Cortex of kidney (tissue), 1 donor: ENCODE data around the gene AXIN1.
"Not testable (repeated sequence)": the region's sequence is repeated elsewhere in the genome, so short reads cannot be mapped to it uniquely, and the experiment has no call there.

Source experiments
- DNase-seq: peaks from one replicate; lab custom pipeline; 2025; lab: John Stamatoyannopoulos, UW

AXIN1 gene

GRCh38 chr16:351804-352520 lies 561 bp downstream of the AXIN1 start:
- no peak for DNase-seq

DNA sequence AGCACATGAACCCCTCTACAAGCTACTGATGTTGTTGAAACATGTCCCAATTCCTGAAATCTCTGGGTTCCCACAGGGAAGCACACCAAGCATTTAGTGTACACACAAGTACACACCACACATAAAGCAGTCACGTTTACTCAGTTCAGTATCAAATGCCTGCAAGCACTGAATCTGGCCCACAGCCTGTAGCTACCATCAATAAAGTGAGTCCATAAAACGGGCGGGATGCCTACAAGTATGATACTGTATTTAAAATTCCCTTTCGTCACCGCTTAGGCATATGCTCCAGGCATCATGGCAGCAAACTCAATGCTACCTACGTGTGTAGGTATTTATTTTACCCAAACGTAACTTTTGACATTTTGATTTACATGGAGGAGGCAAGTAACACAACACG lies 2.3 kb downstream of the AXIN1 start:
- no peak for DNase-seq

DNA sequence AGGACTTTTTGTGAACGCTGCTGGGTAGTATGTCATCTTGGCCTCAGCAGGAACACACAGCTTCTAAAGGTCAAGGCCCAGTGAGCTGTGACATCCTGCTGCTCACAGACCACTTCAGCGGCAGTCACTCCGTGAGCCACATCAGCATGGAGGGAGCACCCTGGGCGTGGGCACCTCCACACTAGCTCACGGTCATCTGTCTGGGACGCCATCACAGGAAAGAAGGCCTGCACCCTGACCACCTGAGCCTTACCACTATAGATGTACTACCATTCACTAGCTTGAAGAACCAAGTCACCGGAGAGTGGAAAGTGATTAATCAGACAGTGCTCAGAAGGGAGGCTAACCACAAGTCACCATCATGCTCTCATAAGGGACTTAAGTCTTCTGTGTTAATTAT lies 3.3 kb downstream of the AXIN1 start:
- no peak for DNase-seq

DNA sequence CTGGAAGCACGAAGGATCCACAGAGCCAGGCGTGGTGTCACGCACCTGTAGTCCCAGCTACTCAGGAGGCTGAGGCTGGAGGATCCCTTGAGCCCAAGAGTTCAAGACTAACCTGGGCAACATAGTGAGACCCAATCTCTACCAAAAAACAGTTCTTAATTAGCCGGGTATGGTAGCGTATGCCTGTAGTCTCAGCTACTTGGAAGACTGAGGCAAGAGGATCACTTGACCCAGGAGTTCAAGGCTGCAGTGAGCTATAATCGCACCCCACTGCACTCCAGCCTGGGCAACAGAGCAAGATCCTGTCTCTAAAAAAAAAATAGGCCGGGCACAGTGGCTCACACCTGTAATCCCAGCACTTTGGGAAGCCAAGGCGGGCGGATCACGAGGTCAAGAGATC lies 4.0 kb downstream of the AXIN1 start:
- not testable (repeated sequence) for DNase-seq

GRCh38 chr16:347203-347602 lies 5.3 kb downstream of the AXIN1 start:
- DNase-seq = no peak

GRCh38 chr16:346587-346986 lies 5.9 kb downstream of the AXIN1 start:
- no peak for DNase-seq

DNA sequence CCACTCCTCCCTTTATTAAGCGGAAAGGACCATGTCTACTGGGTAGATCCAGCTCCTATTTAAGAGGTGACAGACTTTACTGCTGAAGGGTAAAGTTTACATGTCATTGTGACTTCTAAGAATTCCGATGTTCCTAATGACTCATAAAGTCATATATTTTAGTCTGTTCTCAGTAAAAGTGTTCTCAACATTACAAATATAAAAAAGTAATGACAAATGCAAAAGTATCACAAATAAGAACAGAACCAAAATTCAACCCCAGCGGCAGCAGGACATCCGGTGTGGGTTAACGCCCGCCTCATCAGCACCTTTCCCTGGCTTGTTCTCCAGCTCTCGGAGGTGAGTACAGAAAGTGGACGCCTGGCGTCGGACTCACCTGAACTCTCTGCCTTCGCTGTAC lies 6.8 kb downstream of the AXIN1 start:
- DNase-seq = no peak

DNA sequence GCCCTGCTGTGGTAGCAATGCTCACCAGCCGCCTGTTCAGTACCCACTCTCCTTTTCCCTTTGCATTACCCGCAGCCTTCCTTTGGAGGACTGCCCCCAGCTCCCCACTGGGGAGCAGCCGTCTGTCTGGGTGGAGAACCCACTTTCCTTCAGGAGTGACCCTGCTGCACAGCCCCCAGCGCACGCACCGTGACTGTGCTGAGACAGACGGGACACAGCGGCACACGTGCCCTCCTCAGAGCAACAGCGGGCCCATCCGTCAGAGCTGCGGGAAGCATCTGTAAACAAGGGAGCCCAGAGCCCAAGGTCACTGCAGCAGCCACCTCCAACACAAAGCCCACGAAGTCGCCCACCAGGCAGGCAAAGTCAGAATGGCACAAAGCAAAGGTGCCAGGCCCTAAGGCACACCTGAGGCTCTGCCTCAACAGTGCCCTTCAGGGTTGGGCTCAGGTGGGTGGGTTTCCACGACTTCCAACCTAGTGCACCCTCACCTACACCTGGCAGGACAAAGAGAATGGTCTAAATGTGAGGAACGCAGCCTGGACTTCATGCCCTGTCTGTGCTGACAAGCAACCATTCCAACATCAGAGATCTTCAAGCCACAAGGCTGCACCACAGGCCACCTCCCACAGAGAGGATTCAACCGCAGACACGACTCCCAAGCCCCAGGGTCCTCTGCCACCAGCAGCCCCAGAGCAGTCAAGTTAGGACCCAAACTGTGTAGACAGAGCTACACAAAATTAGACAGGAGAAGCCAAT lies 9.9 kb downstream of the AXIN1 start:
- DNase-seq = no peak

DNA sequence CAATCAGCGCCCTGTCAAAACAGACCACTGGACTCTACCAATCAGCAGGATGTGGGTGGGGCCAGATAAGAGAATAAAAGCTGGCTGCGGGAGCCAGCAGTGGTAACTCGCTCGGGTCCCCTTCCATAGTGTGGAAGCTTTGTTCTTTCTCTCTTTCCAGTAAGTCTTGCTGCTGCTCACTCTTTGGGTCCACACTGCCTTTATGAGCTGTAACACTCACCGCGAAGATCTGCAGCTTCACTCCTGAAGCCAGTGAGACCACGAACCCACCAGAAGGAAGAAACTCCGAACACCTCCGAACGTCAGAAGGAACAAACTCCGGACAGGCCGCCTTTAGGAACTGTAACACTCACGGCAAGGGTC lies 10.6 kb downstream of the AXIN1 start:
- not testable (repeated sequence) for DNase-seq

- not testable (repeated sequence) for DNase-seq
Measured at GRCh38 chr16:341095-341973, 11.2 kb downstream of the AXIN1 start.

DNA sequence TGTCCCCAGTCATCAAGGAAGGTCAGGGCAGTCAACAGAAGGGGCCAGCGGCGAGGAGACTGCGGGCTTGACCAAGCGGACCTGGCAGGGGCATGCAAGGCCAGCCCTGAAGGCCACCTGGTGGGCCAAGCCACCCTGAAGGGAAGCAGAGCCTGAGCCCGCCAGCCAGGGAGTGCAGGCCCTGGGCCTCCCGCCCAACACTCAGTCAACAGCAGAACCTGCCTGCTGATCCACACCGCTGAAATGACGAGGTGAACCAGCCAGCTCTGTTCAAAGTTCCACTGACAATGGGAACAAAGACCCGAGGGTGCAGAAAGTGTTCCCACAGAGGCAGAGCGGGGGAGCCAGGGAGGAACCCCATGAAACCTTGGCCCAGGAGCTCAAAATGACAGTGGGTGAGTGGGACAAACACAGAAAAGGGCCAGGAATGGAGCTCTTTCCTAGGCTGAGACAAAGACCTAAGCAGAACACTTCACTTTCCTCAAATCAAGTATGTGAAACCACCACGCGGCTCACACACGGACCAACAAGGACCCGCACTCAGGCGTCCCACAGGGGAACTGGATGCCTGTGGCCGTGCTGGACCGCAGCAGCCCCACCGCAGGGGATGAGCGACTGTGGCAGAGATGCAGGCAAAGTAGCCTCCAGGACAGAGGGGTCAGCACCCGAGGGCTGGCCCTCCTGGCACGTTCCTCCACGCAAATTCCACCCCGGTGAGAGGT lies 12.0 kb downstream of the AXIN1 start:
- DNase-seq = no peak

- no peak for DNase-seq
Measured at GRCh38 chr16:339680-340079, 12.8 kb downstream of the AXIN1 start.

- no peak for DNase-seq
Measured at GRCh38 chr16:337975-338575, 14.4 kb downstream of the AXIN1 start.

GRCh38 chr16:337437-337836 lies 15.1 kb downstream of the AXIN1 start:
- DNase-seq = no peak

DNA sequence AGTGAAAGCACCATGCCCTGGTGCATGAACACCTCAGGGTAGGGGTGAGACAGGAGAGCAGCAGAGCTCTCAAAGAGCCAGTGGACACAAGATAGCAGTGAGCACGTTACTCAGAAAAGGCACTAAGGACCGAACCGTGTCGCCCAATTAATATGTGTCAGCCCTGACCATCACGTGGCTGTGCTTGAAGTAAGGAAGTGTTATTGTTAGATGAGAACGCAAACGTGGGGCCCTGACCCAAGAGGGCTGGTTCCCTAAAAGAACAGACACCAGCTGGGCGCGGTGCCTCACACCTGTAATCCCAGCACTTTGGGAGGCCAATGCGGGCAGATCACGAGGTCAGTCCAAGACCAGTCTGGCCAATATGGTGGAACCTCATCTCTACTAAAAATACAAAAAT lies 16.3 kb downstream of the AXIN1 start:
- no peak for DNase-seq

DNA sequence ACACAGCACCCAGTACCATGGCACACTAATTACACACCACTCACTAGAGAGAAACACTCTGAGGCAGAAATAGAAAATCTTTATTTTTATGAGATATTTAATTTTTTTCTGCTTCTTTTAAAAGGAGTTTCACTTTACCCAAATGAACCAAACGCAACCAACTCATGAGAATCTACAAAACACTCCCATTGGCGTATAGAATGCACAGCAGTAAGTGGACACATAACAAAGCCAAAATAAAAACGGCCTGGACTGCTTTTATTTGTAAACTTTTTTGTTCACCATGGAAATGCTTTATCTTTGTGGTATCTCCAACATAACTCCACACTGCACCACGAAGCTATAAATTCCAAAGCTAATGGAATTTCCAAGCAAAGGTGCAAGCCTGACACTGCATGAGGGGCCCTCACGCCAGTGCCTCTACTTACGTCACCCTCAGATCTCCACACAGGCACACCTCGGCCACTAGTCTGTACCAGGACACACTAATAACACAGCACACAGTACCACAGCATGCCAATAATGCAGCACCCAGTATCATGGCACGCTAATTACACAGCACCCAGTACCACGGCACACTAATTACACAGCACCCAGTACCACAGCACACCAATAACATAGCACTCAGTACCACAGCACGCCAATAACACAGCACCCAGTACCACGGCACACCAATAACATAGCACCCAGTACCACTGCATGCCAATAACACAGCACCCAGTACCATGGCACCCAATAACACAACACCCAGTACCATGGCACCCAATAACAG lies 17.5 kb downstream of the AXIN1 start:
- DNase-seq = not testable (repeated sequence)

- not testable (repeated sequence) for DNase-seq
Measured at GRCh38 chr16:334164-334832, 18.2 kb downstream of the AXIN1 start.

DNA sequence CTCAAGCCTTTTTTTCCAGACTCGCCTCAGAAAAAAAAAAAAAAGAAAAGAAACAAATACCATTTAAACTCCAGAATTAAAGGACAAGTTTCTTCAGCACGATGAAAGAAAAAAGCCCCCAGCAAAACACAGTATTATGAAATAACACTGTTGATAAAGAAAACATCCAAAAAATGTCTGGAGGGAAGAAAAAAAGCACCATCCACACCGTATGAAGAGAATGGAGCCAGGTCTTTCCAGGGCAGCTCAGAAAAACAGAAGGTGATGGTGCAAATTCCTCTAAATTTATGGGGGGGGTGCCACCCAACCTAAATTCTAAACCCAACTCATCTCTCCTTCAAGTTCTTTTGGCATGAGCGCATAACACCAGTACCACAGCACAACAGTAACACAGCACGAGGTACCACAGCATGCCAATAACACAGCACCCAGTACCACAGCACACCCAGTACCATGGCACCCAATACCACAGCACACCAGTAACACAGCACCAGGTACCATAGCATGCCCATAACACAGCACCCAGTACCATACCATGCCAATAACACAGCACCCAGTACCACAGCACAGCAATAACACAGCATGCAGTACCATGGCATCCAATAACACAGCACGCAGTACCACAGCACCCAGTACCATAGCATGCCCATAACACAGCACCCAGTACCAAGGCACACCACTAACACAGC lies 19.0 kb downstream of the AXIN1 start:
- no peak for DNase-seq

GRCh38 chr16:331181-331814 lies 21.2 kb downstream of the AXIN1 start:
- not testable (repeated sequence) for DNase-seq
